Uterus (tissue), 4 donors: Measurements from ENCODE around the gene TLK2. TPM values are rescaled to one million over a fixed set of nuclear protein-coding genes. Genes with fewer than 3 reads are reported as not detected.

ENCODE experiments used
- DNase-seq, 2 donors: peaks; one replicate each; pipeline ENCODE4 v3.0.0-alpha.2; 2019 to 2020
- H3K27ac ChIP-seq, 2 donors: fragments of 200-600 bp; sonication (generic); 1 replicate in 1 of 2; 2 replicates in 1 of 2; pipeline ENCODE4 v1.5.1; 2016 to 2018
- H3K27me3 ChIP-seq, 2 donors: fragments of 200-600 bp; sonication (generic); one replicate each; pipeline ENCODE4 v1.5.1; 2018 to 2019; ENCODE audit warnings: control low read depth in 1 of 2
- H3K36me3 ChIP-seq, 2 donors: fragments of 200-600 bp; sonication (generic); one replicate each; pipeline ENCODE4 v1.5.1; 2019; ENCODE audit warnings: control low read depth in 1 of 2
- H3K4me1 ChIP-seq, 2 donors: fragments of 200-600 bp; sonication (generic); one replicate each; pipeline ENCODE4 v1.5.1; 2018 to 2019; ENCODE audit warnings: control low read depth in 1 of 2
- H3K4me3 ChIP-seq, 2 donors: fragments of 200-600 bp; sonication (generic); 1 replicate in 1 of 2; 2 replicates in 1 of 2; pipeline ENCODE4 v1.5.1; 2018 to 2019; ENCODE audit warnings: mild to moderate bottlenecking in 1 of 2
- H3K9me3 ChIP-seq, 2 donors: fragments of 200-600 bp; sonication (generic); one replicate each; pipeline ENCODE4 v1.5.1; 2019; ENCODE audit warnings: control low read depth in 1 of 2
- POLR2A ChIP-seq, 2 donors: fragments of 450-650 bp; IDR thresholded peaks; one replicate each; pipeline ENCODE4 v1.6.1; 2016; ENCODE audit warnings: antibody characterized with exemption in 2 of 2, mild to moderate bottlenecking in 1 of 2, moderate library complexity in 1 of 2
- intact Hi-C: fragments of 100-400 bp; cut with DNase I; formaldehyde crosslinking; loops from one replicate; pipeline ENCODE4 v1.15.1; 2023; ENCODE audit warnings: low total_unique reads
- total RNA-seq, 4 donors: library from RNA; depleted of rRNA in 3 of 4; stranded (reverse); fragments of >200 nt in 3 of 4; gene quantifications; one replicate each; pipeline versions ENCODE4 v1.1.0 to v1.2.4, GENCODE V29; 2014 to 2023
- TF ChIP-seq, protein P1 (sequence below), 4 experiments: fragments of 200-600 bp in 2 of 4; fragments of 450-650 bp in 2 of 4; sonication (generic) in 2 of 4; IDR thresholded peaks; one replicate each; pipeline ENCODE4 v1.5.1; 2016 to 2019; ENCODE audit warnings: antibody characterized with exemption in 4 of 4, mild to moderate bottlenecking in 2 of 4, moderate library complexity in 1 of 4
- donor health status: DM: yes; HTN: yes; CAD: no.

Gene TLK2
- total RNA-seq, 4 donors from 2014 or later: 13.6 to 120 (median 50.0) TPM

DNA sequence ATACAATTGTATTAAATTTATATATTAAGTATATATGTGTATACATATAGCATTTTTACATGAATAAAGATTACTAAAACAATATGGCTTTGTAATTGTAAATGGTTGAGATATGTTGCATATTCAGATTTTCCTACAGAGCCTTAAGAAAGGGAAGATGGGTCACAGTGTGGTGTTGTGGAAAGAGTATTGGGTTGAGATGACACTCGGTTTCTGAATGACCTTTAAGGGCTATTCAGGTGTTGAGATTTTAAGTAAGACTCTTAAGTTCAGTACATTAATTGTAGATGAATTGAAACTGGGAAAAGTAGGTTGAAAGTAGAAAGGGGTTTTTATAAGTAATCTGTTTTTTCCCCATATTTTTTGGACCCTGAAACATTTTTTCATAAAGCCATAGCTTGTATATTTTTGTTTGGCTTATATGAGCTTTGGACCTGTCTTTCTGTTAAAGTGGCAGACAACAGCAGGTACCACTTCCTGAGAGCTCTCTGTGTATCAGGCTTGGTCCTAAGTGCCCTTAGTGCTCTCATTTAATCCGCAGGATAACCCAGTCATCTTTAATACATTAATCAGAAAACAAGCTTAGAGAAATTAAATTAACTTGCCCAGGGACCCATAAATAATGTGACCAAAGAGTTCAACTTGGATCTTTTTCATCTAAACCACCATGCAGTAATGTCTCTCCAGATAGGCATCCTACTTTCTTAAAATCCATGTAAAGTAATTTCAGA is 100.3 kb downstream of the TLK2 start:
- DNase-seq: no peak
- Histone ChIP-seq H3K27me3 (no peaks in the 10 kb centered on the region), H3K9me3 (no peaks in the 10 kb centered on the region), H3K4me3 (no peak overlapping the region), H3K27ac (no peak overlapping the region), H3K4me1 (no peaks in the 10 kb centered on the region), H3K36me3 (no peaks in the 10 kb centered on the region)
- intact Hi-C loops: no loop called here
- TF ChIP-seq, protein P1, sequence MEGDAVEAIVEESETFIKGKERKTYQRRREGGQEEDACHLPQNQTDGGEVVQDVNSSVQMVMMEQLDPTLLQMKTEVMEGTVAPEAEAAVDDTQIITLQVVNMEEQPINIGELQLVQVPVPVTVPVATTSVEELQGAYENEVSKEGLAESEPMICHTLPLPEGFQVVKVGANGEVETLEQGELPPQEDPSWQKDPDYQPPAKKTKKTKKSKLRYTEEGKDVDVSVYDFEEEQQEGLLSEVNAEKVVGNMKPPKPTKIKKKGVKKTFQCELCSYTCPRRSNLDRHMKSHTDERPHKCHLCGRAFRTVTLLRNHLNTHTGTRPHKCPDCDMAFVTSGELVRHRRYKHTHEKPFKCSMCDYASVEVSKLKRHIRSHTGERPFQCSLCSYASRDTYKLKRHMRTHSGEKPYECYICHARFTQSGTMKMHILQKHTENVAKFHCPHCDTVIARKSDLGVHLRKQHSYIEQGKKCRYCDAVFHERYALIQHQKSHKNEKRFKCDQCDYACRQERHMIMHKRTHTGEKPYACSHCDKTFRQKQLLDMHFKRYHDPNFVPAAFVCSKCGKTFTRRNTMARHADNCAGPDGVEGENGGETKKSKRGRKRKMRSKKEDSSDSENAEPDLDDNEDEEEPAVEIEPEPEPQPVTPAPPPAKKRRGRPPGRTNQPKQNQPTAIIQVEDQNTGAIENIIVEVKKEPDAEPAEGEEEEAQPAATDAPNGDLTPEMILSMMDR (IDR thresholded peaks at IDR 0.05): no peak
- no peak for TF ChIP-seq POLR2A (IDR thresholded peaks at IDR 0.05)

DNA sequence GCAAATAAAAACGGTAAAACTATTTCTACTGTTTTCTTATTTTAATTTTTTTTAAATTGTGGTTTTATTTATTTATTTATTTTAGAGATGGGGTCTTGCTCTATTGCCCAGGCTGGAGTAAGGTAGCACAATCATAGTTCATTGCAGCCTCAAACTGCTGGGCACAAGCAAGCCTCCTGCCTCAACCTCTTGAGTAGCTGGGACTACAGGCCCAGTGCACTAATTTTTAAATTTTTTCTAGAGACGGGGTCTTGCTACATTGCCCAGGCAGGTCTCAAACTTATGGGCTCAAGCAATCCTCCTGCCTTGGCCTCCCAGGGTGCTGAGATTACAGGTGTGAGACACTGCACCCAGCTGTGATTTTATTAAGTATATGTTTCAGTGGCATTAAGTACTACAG is 102.3 kb downstream of the TLK2 start:
- H3K4me3 ChIP-seq: no peak overlapping the region
- TF ChIP-seq, protein P1 (IDR thresholded peaks at IDR 0.05): no peak
- no peaks in the 10 kb centered on the region for H3K9me3 ChIP-seq
- intact Hi-C loops: no loop called here
- no peaks in the 10 kb centered on the region for H3K36me3 ChIP-seq
- no peak for DNase-seq
- H3K27me3 ChIP-seq: no peaks in the 10 kb centered on the region
- no peaks in the 10 kb centered on the region for H3K4me1 ChIP-seq
- H3K27ac ChIP-seq: no peak overlapping the region

DNA sequence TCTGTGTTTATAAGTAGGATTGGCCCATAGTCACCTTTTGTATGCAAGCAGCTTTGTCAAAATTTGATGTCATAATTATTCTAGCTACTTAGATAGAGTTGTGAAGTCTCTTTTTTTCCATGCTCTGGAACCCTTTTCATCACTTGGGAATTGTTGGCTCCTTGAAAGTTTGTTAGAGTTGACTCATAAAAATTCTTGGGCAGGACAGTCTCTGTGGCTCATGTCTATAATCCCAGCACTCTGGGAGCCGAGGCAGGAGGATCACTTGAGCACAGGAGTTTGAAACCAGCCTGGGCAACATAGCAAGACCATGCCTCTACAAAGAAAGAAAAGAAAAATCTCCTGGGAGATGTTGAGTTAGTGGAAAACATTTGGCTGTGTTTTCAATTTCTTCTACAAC is 103.1 kb downstream of the TLK2 start:
- Histone ChIP-seq H3K4me3 (no peak overlapping the region), H3K9me3 (no peaks in the 10 kb centered on the region), H3K27me3 (no peaks in the 10 kb centered on the region), H3K4me1 (no peaks in the 10 kb centered on the region), H3K36me3 (no peaks in the 10 kb centered on the region), H3K27ac (no peak overlapping the region)
- intact Hi-C loops: no loop called here
- TF ChIP-seq, protein P1 (IDR thresholded peaks at IDR 0.05): no peak
- no peak for TF ChIP-seq POLR2A (IDR thresholded peaks at IDR 0.05)
- DNase-seq: no peak

DNA sequence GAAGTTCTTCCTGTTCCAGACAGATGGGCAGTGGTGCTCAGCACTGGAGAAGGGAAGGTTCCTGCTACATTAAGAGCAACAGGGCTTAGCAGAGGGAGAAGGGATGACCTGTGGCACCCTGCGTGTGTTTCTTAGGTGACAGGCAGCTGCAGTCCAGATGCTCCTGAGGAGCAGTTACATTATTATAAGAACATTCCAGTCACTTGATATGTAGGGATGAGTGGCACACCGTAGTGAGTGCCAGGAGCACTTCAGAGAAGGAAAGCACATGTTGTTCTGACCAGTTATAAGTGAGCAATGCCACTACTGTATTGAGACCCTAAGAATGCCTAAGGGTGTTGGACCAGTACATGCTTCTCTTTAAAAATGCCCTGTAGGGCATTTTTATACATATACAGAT is 108.9 kb downstream of the TLK2 start:
- H3K9me3 ChIP-seq: no peaks in the 10 kb centered on the region
- DNase-seq: no peak
- H3K4me3 ChIP-seq: no peak overlapping the region
- H3K27ac ChIP-seq: no peak overlapping the region
- no peaks in the 10 kb centered on the region for H3K27me3 ChIP-seq
- H3K4me1 ChIP-seq: no peaks in the 10 kb centered on the region
- TF ChIP-seq, protein P1 (IDR thresholded peaks at IDR 0.05): no peak
- TF ChIP-seq POLR2A (IDR thresholded peaks at IDR 0.05): no peak
- no peaks in the 10 kb centered on the region for H3K36me3 ChIP-seq
- intact Hi-C loops: no loop called here

DNA sequence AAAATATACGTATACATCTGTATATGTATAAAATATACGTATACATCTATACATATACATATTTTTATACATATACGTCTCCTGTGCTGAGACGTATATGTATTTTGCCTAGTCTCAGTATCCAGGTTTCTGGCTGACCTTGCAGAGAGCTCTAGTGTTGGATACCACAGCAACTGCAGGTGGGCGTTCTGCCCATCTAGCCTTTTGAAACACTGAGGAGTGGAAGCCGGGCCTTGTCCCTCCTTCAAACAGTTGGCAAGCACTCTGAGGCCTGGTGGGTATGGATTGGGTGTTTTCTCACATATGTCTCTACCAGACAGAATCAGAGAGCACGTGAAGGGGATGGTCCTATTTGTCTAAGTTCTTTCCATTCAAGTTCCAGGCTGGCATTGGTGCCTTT is 109.5 kb downstream of the TLK2 start:
- no peak for TF ChIP-seq POLR2A (IDR thresholded peaks at IDR 0.05)
- TF ChIP-seq, protein P1 (IDR thresholded peaks at IDR 0.05): no peak
- H3K36me3 ChIP-seq: no peaks in the 10 kb centered on the region
- no peaks in the 10 kb centered on the region for H3K9me3 ChIP-seq
- no peaks in the 10 kb centered on the region for H3K27me3 ChIP-seq
- DNase-seq: no peak
- no peak overlapping the region for H3K27ac ChIP-seq
- H3K4me3 ChIP-seq: no peak overlapping the region
- intact Hi-C loops: no loop called here
- H3K4me1 ChIP-seq: no peaks in the 10 kb centered on the region
